GM12878 (cell line): ENCODE results near the gene SOWAHD. TPM values are rescaled to one million over a fixed set of nuclear protein-coding genes. Genes with fewer than 3 reads are reported as not detected.

ENCODE experiments used
- ATAC-seq: fragments of 200-7000 bp; cut with Tn5 transposase; 3 replicates; pipeline ENCODE4 v1.9.1; 2020; ENCODE audit warnings: mild to moderate bottlenecking, moderate library complexity
- BruUV-seq: library from RNA; stranded (reverse); fragments of 400-500 nt; replicated peaks from 2 replicates; lab custom pipeline; 2021; lab: Mats Ljungman, UMichigan
- CTCF ChIA-PET: fragments of 300-600 bp; sonication (Branson Sonifier 250); formaldehyde crosslinking; extraction: SDS; loops from one replicate; lab custom pipeline; 2021; ENCODE audit warnings: inconsistent platforms; lab: Yijun Ruan, JAX
- POLR2A ChIA-PET: fragments of 350-600 bp; formaldehyde crosslinking; extraction: SDS; loops from one replicate; lab custom pipeline; 2021; ENCODE audit warnings: inconsistent platforms; lab: Charles Lee
- RAD21 ChIA-PET: fragments of 300-600 bp; sonication (Branson Sonifier 250); formaldehyde crosslinking; loops from one replicate; lab custom pipeline; 2023; ENCODE audit warnings: antibody characterized with exemption; ENCODE audit not compliant: unreplicated experiment; lab: Charles Lee
- SMC1A ChIA-PET: fragments of 300-600 bp; sonication (Branson Sonifier 250); formaldehyde crosslinking; loops from one replicate; lab custom pipeline; 2023; ENCODE audit not compliant: unreplicated experiment, uncharacterized antibody; lab: Charles Lee
- DNase-seq: peaks from one replicate; pipeline ENCODE4 v3.0.0-alpha.2; 2011; ENCODE audit warnings: low read depth, low spot score
- FAIRE-seq: peaks from 3 replicates; lab custom pipeline; 2011; peaks lifted over from hg19 to GRCh38; lab: Jason Lieb, UNC
- H2AFZ ChIP-seq: 2 replicates; pipeline ENCODE4 v1.6.0; 2011; ENCODE audit warnings: low read depth, low read length, control low read depth; ENCODE audit not compliant: control insufficient read depth
- H3K27ac ChIP-seq: 2 replicates; pipeline ENCODE4 v1.5.1; 2011; ENCODE audit warnings: control low read depth; ENCODE audit not compliant: control insufficient read depth, insufficient read depth
- H3K27me3 ChIP-seq, 2 experiments: replicated peaks in 1 of 2; 2 replicates each; pipeline versions ENCODE4 v1.6.0 to v1.6.1; 2011; ENCODE audit warnings: low read length in 1 of 2; ENCODE audit not compliant: control insufficient read depth in 2 of 2, insufficient read depth in 2 of 2
- H3K36me3 ChIP-seq, 2 experiments: 2 replicates each; pipeline ENCODE4 v1.5.1; 2011; ENCODE audit warnings: low read length in 1 of 2; ENCODE audit not compliant: control insufficient read depth in 2 of 2, insufficient read depth in 2 of 2
- H3K4me1 ChIP-seq: 2 replicates; pipeline ENCODE4 v1.6.1; 2011; ENCODE audit warnings: mild to moderate bottlenecking, low read length, moderate library complexity, mixed read lengths; ENCODE audit not compliant: control insufficient read depth, insufficient read depth
- H3K4me2 ChIP-seq: 2 replicates; pipeline ENCODE4 v1.6.0; 2011; ENCODE audit warnings: control low read depth; ENCODE audit not compliant: control insufficient read depth, insufficient read depth
- H3K4me3 ChIP-seq: fragments of 200-600 bp; sonication (generic); 2 replicates; pipeline ENCODE4 v1.5.1; 2016
- H3K79me2 ChIP-seq: 2 replicates; pipeline ENCODE4 v1.6.0; 2011; ENCODE audit warnings: low read length; ENCODE audit not compliant: control insufficient read depth, insufficient read depth
- H3K9ac ChIP-seq: 2 replicates; pipeline ENCODE4 v1.8.0; 2011; ENCODE audit warnings: low read length, control low read depth, mixed read lengths; ENCODE audit not compliant: control insufficient read depth, insufficient read depth
- H3K9me3 ChIP-seq: replicated peaks from 3 replicates; pipeline ENCODE4 v1.5.1; 2011; ENCODE audit warnings: mild to moderate bottlenecking, low read length; ENCODE audit not compliant: control insufficient read depth, insufficient read depth
- H4K20me1 ChIP-seq: 2 replicates; pipeline ENCODE4 v1.6.0; 2011; ENCODE audit not compliant: control insufficient read depth, insufficient read depth
- HDAC2 ChIP-seq: fragments of 200-600 bp; sonication (generic); IDR thresholded peaks from 2 replicates; pipeline ENCODE4 v1.6.1; 2017
- POLR2AphosphoS2 ChIP-seq: IDR thresholded peaks from 2 replicates; pipeline ENCODE4 v1.6.1; 2011; ENCODE audit warnings: low read depth, mild to moderate bottlenecking, low read length, improper control_type of control experiment, moderate library complexity
- RUNX3 ChIP-seq: IDR thresholded peaks from 2 replicates; pipeline ENCODE4 v1.6.1; 2012; ENCODE audit warnings: low read length, inconsistent platforms
- SIX5 ChIP-seq: IDR thresholded peaks from 2 replicates; pipeline ENCODE4 v1.6.1; 2011; ENCODE audit warnings: mild to moderate bottlenecking, low read depth, low read length, moderate library complexity; ENCODE audit not compliant: severe bottlenecking
- SUPT20H ChIP-seq: IDR thresholded peaks from 2 replicates; pipeline ENCODE4 v1.6.1; 2011; ENCODE audit warnings: low read depth, mild to moderate bottlenecking, low read length, moderate library complexity, borderline replicate concordance; ENCODE audit not compliant: control insufficient read depth
- TAF1 ChIP-seq: IDR thresholded peaks from 2 replicates; pipeline ENCODE4 v1.6.1; 2011; ENCODE audit warnings: mild to moderate bottlenecking, low read depth, low read length, borderline replicate concordance
- ZNF274 ChIP-seq: IDR thresholded peaks from one replicate; pipeline ENCODE4 v1.8.0; 2011; ENCODE audit not compliant: insufficient read length, insufficient read depth
- WGBS: methylation state at CpG from one replicate; pipeline ENCODE4 v1.1.6; 2016; ENCODE audit warnings: low lambda C conversion rate; ENCODE audit not compliant: insufficient replicate concordance, insufficient coverage; ENCODE audit errors: missing lambda C conversion rate; 5-methylcytosine and 5-hydroxymethylcytosine counted together
- in situ Hi-C: fragments of 300-500 bp; cut with MboI; formaldehyde crosslinking; loops from 9 replicates; pipeline ENCODE4 v1.14.3; 2018; ENCODE audit warnings: mixed read lengths
- intact Hi-C: fragments of 100-400 bp; cut with micrococcal nuclease; formaldehyde crosslinking; loops from one replicate; pipeline ENCODE4 v1.14.2; 2022; ENCODE audit not compliant: unreplicated experiment
- polyA plus RNA-seq, 11 experiments: library from polyadenylated mRNA; depleted of rRNA in 4 of 11; unstranded in 6 of 11; stranded (reverse) in 5 of 11; fragments of >200 nt; fragmentation: Nextera tagmentation in 4 of 11; fragmentation: Illumina TruSeq in 1 of 11; extraction: Ambion mirVana in 4 of 11; extraction: Trizol in 1 of 11; gene quantifications; 1 replicate in 1 of 11; 2 replicates in 10 of 11; pipeline versions ENCODE4 v1.2.1 to v1.2.3, GENCODE V29; 2011 to 2016; ENCODE audit warnings: inconsistent platforms in 2 of 11, missing spikeins in 2 of 11, low read depth in 1 of 11
- total RNA-seq, 4 experiments: library from RNA; depleted of rRNA in 3 of 4; stranded (reverse); fragments of >200 nt in 3 of 4; fragmentation: Illumina TruSeq in 1 of 4; extraction: Trizol in 1 of 4; gene quantifications; 2 replicates each; pipeline versions ENCODE4 v1.2.1 to v1.2.3, GENCODE V29; 2013 to 2021
- TF ChIP-seq, protein P1 (sequence below), 3 experiments: IDR thresholded peaks in 2 of 3; conservative IDR thresholded peaks in 1 of 3; 2 replicates each; pipeline ENCODE4 v1.5.1; 2011; ENCODE audit warnings: low read depth in 3 of 3, low read length in 3 of 3, mild to moderate bottlenecking in 3 of 3, control low read depth in 2 of 3, moderate library complexity in 2 of 3, inconsistent platforms in 1 of 3, mixed read lengths in 1 of 3; ENCODE audit not compliant: control insufficient read depth in 2 of 3, insufficient read depth in 1 of 3; ENCODE audit errors: extremely low read depth in 1 of 3
- TF ChIP-seq, protein P2 (sequence below): fragments of 450-650 bp; IDR thresholded peaks from 2 replicates; pipeline ENCODE4 v1.6.1; 2017; ENCODE audit warnings: antibody characterized with exemption, mild to moderate bottlenecking, moderate library complexity
- TF ChIP-seq, protein P3 (sequence below): fragments of 450-650 bp; IDR thresholded peaks from 2 replicates; pipeline ENCODE4 v1.6.1; 2016; ENCODE audit warnings: mild to moderate bottlenecking
- TF ChIP-seq, protein P4 (sequence below): fragments of 450-650 bp; IDR thresholded peaks from 2 replicates; pipeline ENCODE4 v1.6.1; 2017; ENCODE audit warnings: mild to moderate bottlenecking
- TF ChIP-seq, protein P5 (sequence below): fragments of 450-650 bp; IDR thresholded peaks from 2 replicates; pipeline ENCODE4 v1.6.1; 2017; ENCODE audit warnings: borderline replicate concordance

SOWAHD gene
- total and polyA plus RNA-seq, 10 of the 15 experiments (the other 5 are each of a cell fraction or from before 2014, with no cell fraction given), result 0.27 to 7.4 (median 2.6) TPM

DNA sequence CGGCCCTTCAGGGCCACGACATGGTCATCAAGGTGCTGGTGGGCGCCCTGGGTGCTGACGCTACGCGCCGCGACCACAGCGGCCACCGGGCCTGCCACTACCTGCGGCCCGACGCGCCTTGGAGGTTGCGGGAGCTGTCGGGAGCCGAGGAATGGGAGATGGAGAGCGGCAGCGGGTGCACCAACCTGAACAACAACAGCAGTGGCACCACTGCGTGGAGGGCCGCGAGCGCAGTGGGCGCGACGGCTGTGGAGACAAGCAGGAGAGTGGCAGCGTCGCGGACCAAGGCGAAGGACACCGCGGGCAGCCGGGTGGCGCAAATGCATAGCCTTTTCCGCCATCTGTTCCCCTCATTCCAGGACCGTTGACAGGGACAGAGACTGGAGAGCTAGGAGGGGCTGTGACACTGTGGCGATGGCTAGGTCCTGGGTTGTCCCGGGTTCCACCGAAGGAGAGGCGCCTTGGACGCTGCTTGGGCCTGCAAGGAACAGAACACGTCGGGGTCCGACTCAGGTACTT, 919 bp downstream of the SOWAHD start:
- RAD21 ChIA-PET, result interaction anchor here (1.0 to 12.8 kb wide), 8 partner anchors 16 to 140 kb away, joined by 3 to 128 read pairs (median 14); partner anchors contain the start of gene RPL39
- 44% methylated on average over 44 of the region's 44 CpGs for WGBS
- H3K9ac ChIP-seq, result peak overlapping the region; percentile 37
- TF ChIP-seq SUPT20H, result no peak
- TF ChIP-seq, protein P1, sequence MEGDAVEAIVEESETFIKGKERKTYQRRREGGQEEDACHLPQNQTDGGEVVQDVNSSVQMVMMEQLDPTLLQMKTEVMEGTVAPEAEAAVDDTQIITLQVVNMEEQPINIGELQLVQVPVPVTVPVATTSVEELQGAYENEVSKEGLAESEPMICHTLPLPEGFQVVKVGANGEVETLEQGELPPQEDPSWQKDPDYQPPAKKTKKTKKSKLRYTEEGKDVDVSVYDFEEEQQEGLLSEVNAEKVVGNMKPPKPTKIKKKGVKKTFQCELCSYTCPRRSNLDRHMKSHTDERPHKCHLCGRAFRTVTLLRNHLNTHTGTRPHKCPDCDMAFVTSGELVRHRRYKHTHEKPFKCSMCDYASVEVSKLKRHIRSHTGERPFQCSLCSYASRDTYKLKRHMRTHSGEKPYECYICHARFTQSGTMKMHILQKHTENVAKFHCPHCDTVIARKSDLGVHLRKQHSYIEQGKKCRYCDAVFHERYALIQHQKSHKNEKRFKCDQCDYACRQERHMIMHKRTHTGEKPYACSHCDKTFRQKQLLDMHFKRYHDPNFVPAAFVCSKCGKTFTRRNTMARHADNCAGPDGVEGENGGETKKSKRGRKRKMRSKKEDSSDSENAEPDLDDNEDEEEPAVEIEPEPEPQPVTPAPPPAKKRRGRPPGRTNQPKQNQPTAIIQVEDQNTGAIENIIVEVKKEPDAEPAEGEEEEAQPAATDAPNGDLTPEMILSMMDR (IDR thresholded peaks at IDR 0.05 in 2 of 3, conservative IDR thresholded peaks at IDR 0.05 in 1 of 3; ENCODE audit: control insufficient read depth in 2 of 3, extremely low read depth in 1 of 3, insufficient read depth in 1 of 3, low read depth in 3 of 3, low read length in 3 of 3), result 0 out of 6 replicates have a peak, but pooled peaks of 1 of the 3 experiments have one; percentile 8
- no peak for TF ChIP-seq TAF1
- no peak for TF ChIP-seq ZNF274
- TF ChIP-seq SIX5, result no peak
- TF ChIP-seq, protein P2, sequence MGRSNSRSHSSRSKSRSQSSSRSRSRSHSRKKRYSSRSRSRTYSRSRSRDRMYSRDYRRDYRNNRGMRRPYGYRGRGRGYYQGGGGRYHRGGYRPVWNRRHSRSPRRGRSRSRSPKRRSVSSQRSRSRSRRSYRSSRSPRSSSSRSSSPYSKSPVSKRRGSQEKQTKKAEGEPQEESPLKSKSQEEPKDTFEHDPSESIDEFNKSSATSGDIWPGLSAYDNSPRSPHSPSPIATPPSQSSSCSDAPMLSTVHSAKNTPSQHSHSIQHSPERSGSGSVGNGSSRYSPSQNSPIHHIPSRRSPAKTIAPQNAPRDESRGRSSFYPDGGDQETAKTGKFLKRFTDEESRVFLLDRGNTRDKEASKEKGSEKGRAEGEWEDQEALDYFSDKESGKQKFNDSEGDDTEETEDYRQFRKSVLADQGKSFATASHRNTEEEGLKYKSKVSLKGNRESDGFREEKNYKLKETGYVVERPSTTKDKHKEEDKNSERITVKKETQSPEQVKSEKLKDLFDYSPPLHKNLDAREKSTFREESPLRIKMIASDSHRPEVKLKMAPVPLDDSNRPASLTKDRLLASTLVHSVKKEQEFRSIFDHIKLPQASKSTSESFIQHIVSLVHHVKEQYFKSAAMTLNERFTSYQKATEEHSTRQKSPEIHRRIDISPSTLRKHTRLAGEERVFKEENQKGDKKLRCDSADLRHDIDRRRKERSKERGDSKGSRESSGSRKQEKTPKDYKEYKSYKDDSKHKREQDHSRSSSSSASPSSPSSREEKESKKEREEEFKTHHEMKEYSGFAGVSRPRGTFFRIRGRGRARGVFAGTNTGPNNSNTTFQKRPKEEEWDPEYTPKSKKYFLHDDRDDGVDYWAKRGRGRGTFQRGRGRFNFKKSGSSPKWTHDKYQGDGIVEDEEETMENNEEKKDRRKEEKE, result no peak
- TF ChIP-seq RUNX3, result peak; percentile 6; the same call in 1 of the 2 replicates
- TF ChIP-seq POLR2AphosphoS2, result no peak
- TF ChIP-seq, protein P3, sequence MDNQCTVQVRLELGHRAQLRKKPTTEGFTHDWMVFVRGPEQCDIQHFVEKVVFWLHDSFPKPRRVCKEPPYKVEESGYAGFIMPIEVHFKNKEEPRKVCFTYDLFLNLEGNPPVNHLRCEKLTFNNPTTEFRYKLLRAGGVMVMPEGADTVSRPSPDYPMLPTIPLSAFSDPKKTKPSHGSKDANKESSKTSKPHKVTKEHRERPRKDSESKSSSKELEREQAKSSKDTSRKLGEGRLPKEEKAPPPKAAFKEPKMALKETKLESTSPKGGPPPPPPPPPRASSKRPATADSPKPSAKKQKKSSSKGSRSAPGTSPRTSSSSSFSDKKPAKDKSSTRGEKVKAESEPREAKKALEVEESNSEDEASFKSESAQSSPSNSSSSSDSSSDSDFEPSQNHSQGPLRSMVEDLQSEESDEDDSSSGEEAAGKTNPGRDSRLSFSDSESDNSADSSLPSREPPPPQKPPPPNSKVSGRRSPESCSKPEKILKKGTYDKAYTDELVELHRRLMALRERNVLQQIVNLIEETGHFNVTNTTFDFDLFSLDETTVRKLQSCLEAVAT, result peak; percentile 79
- no peak for TF ChIP-seq HDAC2
- TF ChIP-seq, protein P4, sequence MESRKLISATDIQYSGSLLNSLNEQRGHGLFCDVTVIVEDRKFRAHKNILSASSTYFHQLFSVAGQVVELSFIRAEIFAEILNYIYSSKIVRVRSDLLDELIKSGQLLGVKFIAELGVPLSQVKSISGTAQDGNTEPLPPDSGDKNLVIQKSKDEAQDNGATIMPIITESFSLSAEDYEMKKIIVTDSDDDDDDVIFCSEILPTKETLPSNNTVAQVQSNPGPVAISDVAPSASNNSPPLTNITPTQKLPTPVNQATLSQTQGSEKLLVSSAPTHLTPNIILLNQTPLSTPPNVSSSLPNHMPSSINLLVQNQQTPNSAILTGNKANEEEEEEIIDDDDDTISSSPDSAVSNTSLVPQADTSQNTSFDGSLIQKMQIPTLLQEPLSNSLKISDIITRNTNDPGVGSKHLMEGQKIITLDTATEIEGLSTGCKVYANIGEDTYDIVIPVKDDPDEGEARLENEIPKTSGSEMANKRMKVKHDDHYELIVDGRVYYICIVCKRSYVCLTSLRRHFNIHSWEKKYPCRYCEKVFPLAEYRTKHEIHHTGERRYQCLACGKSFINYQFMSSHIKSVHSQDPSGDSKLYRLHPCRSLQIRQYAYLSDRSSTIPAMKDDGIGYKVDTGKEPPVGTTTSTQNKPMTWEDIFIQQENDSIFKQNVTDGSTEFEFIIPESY, result peak; percentile 90
- TF ChIP-seq, protein P5, sequence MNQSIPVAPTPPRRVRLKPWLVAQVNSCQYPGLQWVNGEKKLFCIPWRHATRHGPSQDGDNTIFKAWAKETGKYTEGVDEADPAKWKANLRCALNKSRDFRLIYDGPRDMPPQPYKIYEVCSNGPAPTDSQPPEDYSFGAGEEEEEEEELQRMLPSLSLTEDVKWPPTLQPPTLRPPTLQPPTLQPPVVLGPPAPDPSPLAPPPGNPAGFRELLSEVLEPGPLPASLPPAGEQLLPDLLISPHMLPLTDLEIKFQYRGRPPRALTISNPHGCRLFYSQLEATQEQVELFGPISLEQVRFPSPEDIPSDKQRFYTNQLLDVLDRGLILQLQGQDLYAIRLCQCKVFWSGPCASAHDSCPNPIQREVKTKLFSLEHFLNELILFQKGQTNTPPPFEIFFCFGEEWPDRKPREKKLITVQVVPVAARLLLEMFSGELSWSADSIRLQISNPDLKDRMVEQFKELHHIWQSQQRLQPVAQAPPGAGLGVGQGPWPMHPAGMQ, result no peak

More for the DNA sequence above, 919 bp downstream of the SOWAHD start:
- no peaks in the 10 kb centered on the region for H3K27me3 ChIP-seq
- ChIA-PET SMC1A (interaction anchor here (0.8 to 6.5 kb wide), 11 partner anchors 16 to 144 kb away, joined by 3 to 61 read pairs (median 5); partner anchors contain the start of genes RPL39 and UPF3B), CTCF (interaction anchor here (0.8 to 3.0 kb wide), 9 partner anchors 11 to 243 kb away, joined by 3 to 21 read pairs (median 6); partner anchors contain the start of gene RPL39), POLR2A (interaction anchor here (1.1 to 7.7 kb wide), 9 partner anchors 15 to 140 kb away, joined by 3 to 42 read pairs (median 6); partner anchors contain the start of gene RPL39)
- no peaks in the 10 kb centered on the region for H3K36me3 ChIP-seq
- H3K4me3 ChIP-seq, result peak overlapping the region; percentile 64; the same call in 1 of the 2 replicates
- FAIRE-seq, result no peak
- no peak for DNase-seq
- intact Hi-C loops, result no loop called here
- H4K20me1 ChIP-seq, result no peaks in the 10 kb centered on the region
- H2AFZ ChIP-seq, result peak overlapping the region; percentile 51
- no TSS peak for BruUV-seq
- peak overlapping the region; percentile 46; the same call in 1 of the 2 replicates for H3K27ac ChIP-seq
- ATAC-seq, result no peak
- in situ Hi-C loops, result no loop called here
- peaks cover 40% of the 10 kb centered on the region for H3K4me1 ChIP-seq
- no peaks in the 10 kb centered on the region; the same call in 2 of the 3 replicates for H3K9me3 ChIP-seq
- H3K4me2 ChIP-seq, result peak overlapping the region; percentile 88
- H3K79me2 ChIP-seq, result no peaks in the 10 kb centered on the region; the same call in none of the 2 replicates
